Panc1 (cell line): ENCODE data around the gene AGAP1. TPM values are rescaled to one million over a fixed set of nuclear protein-coding genes. Genes with fewer than 3 reads are reported as not detected.

Source experiments
- ATAC-seq: fragments of 200-7000 bp; cut with Tn5 transposase; 2 replicates; pipeline ENCODE4 v1.9.1; 2020; ENCODE audit warnings: mild to moderate bottlenecking, moderate library complexity
- BruUV-seq: library from RNA; stranded (reverse); fragments of 400-500 nt; replicated peaks from 2 replicates; lab custom pipeline; 2021; lab: Mats Ljungman, UMichigan
- CTCF ChIA-PET: fragments of 300-600 bp; sonication (Branson Sonifier 250); formaldehyde crosslinking; loops from one replicate; lab custom pipeline; 2022; ENCODE audit warnings: antibody characterized with exemption; lab: Charles Lee
- POLR2A ChIA-PET: fragments of 300-600 bp; sonication (Branson Sonifier 250); formaldehyde crosslinking; loops from one replicate; lab custom pipeline; 2022; ENCODE audit warnings: antibody characterized with exemption; lab: Charles Lee
- DNase-seq: peaks from one replicate; pipeline ENCODE4 v3.0.0-alpha.2; 2010; ENCODE audit warnings: low read depth, low spot score
- H3K27ac ChIP-seq: 2 replicates; pipeline ENCODE4 v1.5.1; 2011; ENCODE audit warnings: mild to moderate bottlenecking, low read length, inconsistent platforms
- H3K27me3 ChIP-seq: fragments of 200-500 bp; sonication (Bioruptor generic); 2 replicates; pipeline ENCODE4 v1.6.0; 2014; ENCODE audit warnings: low read length, inconsistent platforms; ENCODE audit not compliant: control insufficient read depth, insufficient read depth
- H3K36me3 ChIP-seq: fragments of 200-500 bp; sonication (Bioruptor generic); 2 replicates; pipeline ENCODE4 v1.5.1; 2014; ENCODE audit warnings: inconsistent platforms, mild to moderate bottlenecking, low read length, moderate library complexity; ENCODE audit not compliant: control insufficient read depth, insufficient read depth
- H3K4me1 ChIP-seq: 2 replicates; pipeline ENCODE4 v1.5.1; 2011; ENCODE audit warnings: inconsistent platforms, mild to moderate bottlenecking, low read length, moderate library complexity; ENCODE audit not compliant: control insufficient read depth, insufficient read depth
- H3K4me3 ChIP-seq, 2 experiments: 2 replicates each; pipeline ENCODE4 v1.5.1; 2011 to 2012; ENCODE audit warnings: low read depth in 2 of 2, low read length in 2 of 2, mild to moderate bottlenecking in 2 of 2, inconsistent platforms in 1 of 2, moderate library complexity in 1 of 2
- H3K9me3 ChIP-seq: fragments of 200-500 bp; sonication (Bioruptor generic); 2 replicates; pipeline ENCODE4 v1.5.1; 2014; ENCODE audit warnings: low read depth, mild to moderate bottlenecking, inconsistent platforms, low read length, moderate library complexity; ENCODE audit not compliant: control insufficient read depth, insufficient read depth
- POLR2AphosphoS5 ChIP-seq: IDR thresholded peaks from 2 replicates; pipeline ENCODE4 v1.6.1; 2012; ENCODE audit warnings: mild to moderate bottlenecking, low read depth, low read length, moderate library complexity
- SIN3A ChIP-seq: IDR thresholded peaks from 2 replicates; pipeline ENCODE4 v1.6.1; 2012; ENCODE audit warnings: low read depth, mild to moderate bottlenecking, low read length, moderate library complexity, borderline replicate concordance; ENCODE audit not compliant: insufficient read depth
- TCF7L2 ChIP-seq: IDR thresholded peaks from 2 replicates; pipeline ENCODE4 v1.6.1; 2011; ENCODE audit warnings: mild to moderate bottlenecking, low read depth, low read length, inconsistent platforms
- in situ Hi-C: cut with HindIII; loops from 2 replicates; pipeline ENCODE4 v1.10.0; 2016; ENCODE audit warnings: low sequenced_read_pairs, low pct_unique_long_range_greater_than_20kb
- intact Hi-C: fragments of 100-400 bp; cut with micrococcal nuclease; formaldehyde crosslinking; loops from one replicate; pipeline ENCODE4 v1.10.0; 2022; ENCODE audit not compliant: unreplicated experiment
- total RNA-seq: library from RNA; stranded (reverse); gene quantifications from one replicate; pipeline ENCODE4 v1.2.1, GENCODE V29; 2021; ENCODE audit not compliant: unreplicated experiment
- TF ChIP-seq, protein P1 (sequence below): fragments of 450-650 bp; IDR thresholded peaks from 2 replicates; pipeline ENCODE4 v1.5.1; 2017; ENCODE audit warnings: mild to moderate bottlenecking
- TF ChIP-seq, protein P2 (sequence below), 2 experiments: IDR thresholded peaks; 2 replicates each; pipeline ENCODE4 v1.6.1; 2011 to 2012; ENCODE audit warnings: low read depth in 2 of 2, control low read depth in 1 of 2, low read length in 1 of 2, mild to moderate bottlenecking in 1 of 2, moderate library complexity in 1 of 2; ENCODE audit not compliant: insufficient read depth in 1 of 2

The AGAP1 gene
- total RNA-seq, 1 experiment from 2014 or later, result 38.9 TPM

DNA sequence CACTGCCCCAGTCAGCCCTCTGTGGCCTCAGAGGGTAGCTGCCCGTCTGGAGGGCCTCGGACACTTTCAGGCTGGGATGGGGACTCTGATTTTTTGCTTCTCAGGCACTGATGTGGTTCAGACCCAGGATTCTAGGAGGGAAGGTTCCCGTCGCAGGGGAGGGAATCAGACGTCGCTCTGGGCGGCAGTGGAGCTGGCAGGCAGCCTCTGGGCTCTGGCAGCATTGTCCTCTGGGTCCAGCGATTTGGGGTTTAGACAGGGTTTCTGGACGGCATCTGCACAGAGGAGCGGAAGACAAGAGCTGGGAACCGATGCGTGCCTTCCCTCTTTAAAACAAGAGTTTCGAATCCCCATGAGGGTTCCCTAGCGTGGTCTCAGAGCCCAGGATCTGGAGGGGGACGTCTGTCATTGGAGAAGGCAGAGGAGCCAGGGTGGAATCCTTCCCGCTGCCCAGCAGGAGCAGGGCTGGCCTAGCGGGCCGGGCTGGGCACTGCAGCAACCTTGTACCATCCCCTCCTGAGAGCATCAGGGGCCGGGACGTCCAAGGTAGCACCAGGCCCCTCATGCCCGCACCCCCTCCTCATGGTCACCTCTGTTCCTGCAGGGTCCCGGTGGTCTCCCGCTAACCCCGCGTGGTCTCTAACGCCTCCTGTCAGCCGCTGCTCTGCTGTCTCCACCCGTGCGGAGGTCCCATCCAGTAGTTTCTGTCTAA lies 246.0 kb downstream of the AGAP1 start:
- in situ Hi-C loops, result no loop called here
- Histone ChIP-seq H3K4me3 (no peak overlapping the region), H3K4me1 (no peaks in the 10 kb centered on the region), H3K9me3 (no peaks in the 10 kb centered on the region), H3K27ac (no peak overlapping the region), H3K27me3 (no peaks in the 10 kb centered on the region), H3K36me3 (no peaks in the 10 kb centered on the region)
- ATAC-seq, result peak; percentile 56; the same call in 1 of the 2 replicates
- no peak for DNase-seq
- TF ChIP-seq TCF7L2, result no peak
- intact Hi-C loops, result loop anchor here (10.0 kb wide), 1 partner anchor 605 kb away; no protein-coding TSS in a partner anchor
- ChIA-PET CTCF (no interaction called here), POLR2A (no interaction called here)
- no TSS peak for BruUV-seq

DNA sequence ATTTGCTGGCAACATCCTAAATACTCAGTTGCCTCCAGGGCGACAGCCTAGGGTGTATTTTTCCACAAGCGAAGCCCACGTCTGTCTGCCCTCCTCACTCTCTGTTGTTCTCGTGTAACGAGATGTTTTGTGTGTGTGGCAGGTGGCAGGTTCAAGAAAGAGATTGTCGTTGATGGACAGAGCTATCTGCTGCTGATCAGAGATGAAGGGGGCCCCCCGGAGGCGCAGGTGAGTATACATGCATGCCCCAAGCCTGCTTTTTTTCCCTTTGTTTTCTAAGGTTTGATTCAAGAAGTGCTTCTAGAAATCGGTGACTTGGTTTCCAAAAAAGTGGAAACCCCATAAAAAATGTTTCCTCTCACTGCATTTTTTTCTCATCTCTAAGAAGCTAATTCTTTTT lies 247.0 kb downstream of the AGAP1 start:
- no TSS peak for BruUV-seq
- no peak for DNase-seq
- no peak for TF ChIP-seq TCF7L2
- TF ChIP-seq, protein P1, sequence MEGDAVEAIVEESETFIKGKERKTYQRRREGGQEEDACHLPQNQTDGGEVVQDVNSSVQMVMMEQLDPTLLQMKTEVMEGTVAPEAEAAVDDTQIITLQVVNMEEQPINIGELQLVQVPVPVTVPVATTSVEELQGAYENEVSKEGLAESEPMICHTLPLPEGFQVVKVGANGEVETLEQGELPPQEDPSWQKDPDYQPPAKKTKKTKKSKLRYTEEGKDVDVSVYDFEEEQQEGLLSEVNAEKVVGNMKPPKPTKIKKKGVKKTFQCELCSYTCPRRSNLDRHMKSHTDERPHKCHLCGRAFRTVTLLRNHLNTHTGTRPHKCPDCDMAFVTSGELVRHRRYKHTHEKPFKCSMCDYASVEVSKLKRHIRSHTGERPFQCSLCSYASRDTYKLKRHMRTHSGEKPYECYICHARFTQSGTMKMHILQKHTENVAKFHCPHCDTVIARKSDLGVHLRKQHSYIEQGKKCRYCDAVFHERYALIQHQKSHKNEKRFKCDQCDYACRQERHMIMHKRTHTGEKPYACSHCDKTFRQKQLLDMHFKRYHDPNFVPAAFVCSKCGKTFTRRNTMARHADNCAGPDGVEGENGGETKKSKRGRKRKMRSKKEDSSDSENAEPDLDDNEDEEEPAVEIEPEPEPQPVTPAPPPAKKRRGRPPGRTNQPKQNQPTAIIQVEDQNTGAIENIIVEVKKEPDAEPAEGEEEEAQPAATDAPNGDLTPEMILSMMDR, result peak; percentile 50; the same call in 1 of the 2 replicates
- no peaks in the 10 kb centered on the region for H3K27me3 ChIP-seq
- intact Hi-C loops, result loop anchor here (10.0 kb wide), 1 partner anchor 606 kb away; no protein-coding TSS in a partner anchor
- H3K27ac ChIP-seq, result no peak overlapping the region
- no peaks in the 10 kb centered on the region for H3K36me3 ChIP-seq
- CTCF ChIA-PET, result interaction anchor here (0.7 kb wide), 2 partner anchors 25 to 48 kb away, joined by 3 read pairs; no protein-coding TSS in a partner anchor
- no peaks in the 10 kb centered on the region for H3K4me1 ChIP-seq
- no peak overlapping the region for H3K4me3 ChIP-seq
- POLR2A ChIA-PET, result no interaction called here
- peak; percentile 64; the same call in 1 of the 2 replicates for ATAC-seq
- H3K9me3 ChIP-seq, result no peaks in the 10 kb centered on the region
- in situ Hi-C loops, result no loop called here

DNA sequence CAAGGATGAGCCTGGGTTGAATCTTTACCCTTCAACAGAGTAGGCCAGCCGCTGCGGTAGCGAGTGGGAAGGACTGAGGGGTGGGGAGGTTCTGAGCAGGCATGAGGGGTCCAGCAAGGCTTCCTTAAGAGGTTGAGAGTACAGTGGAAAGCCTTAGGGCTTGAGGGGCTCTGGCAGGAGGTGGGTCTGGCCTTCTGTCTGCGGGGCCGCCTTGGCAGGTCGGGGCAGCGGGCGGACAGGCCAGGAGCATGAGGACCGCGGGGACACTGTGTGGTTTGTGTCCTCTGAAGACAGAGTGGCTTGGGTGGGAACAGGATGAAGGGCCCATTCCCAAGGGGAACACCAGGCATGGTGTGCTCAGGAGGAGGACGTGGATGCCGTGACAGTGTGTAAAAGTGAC lies 250.3 kb downstream of the AGAP1 start:
- no peaks in the 10 kb centered on the region for H3K9me3 ChIP-seq
- H3K27me3 ChIP-seq, result no peaks in the 10 kb centered on the region
- in situ Hi-C loops (no loop called here), intact Hi-C loops (loop anchor here (10.0 kb wide), 1 partner anchor 609 kb away; no protein-coding TSS in a partner anchor)
- no peaks in the 10 kb centered on the region for H3K4me1 ChIP-seq
- TF ChIP-seq POLR2AphosphoS5 (no peak), SIN3A (no peak), TCF7L2 (no peak)
- TF ChIP-seq, protein P1, result no peak
- TF ChIP-seq, protein P2, sequence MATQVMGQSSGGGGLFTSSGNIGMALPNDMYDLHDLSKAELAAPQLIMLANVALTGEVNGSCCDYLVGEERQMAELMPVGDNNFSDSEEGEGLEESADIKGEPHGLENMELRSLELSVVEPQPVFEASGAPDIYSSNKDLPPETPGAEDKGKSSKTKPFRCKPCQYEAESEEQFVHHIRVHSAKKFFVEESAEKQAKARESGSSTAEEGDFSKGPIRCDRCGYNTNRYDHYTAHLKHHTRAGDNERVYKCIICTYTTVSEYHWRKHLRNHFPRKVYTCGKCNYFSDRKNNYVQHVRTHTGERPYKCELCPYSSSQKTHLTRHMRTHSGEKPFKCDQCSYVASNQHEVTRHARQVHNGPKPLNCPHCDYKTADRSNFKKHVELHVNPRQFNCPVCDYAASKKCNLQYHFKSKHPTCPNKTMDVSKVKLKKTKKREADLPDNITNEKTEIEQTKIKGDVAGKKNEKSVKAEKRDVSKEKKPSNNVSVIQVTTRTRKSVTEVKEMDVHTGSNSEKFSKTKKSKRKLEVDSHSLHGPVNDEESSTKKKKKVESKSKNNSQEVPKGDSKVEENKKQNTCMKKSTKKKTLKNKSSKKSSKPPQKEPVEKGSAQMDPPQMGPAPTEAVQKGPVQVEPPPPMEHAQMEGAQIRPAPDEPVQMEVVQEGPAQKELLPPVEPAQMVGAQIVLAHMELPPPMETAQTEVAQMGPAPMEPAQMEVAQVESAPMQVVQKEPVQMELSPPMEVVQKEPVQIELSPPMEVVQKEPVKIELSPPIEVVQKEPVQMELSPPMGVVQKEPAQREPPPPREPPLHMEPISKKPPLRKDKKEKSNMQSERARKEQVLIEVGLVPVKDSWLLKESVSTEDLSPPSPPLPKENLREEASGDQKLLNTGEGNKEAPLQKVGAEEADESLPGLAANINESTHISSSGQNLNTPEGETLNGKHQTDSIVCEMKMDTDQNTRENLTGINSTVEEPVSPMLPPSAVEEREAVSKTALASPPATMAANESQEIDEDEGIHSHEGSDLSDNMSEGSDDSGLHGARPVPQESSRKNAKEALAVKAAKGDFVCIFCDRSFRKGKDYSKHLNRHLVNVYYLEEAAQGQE (IDR thresholded peaks at IDR 0.05; ENCODE audit: insufficient read depth in 1 of 2, low read depth in 2 of 2, low read length in 1 of 2), result no peak
- no peak overlapping the region for H3K27ac ChIP-seq
- CTCF ChIA-PET, result interaction anchor here (0.7 kb wide), 1 partner anchor 245 kb away, joined by 3 read pairs; no protein-coding TSS in a partner anchor
- ATAC-seq, result no peak
- no peaks in the 10 kb centered on the region for H3K36me3 ChIP-seq
- POLR2A ChIA-PET, result no interaction called here
- H3K4me3 ChIP-seq, result no peak overlapping the region
- DNase-seq, result no peak
- BruUV-seq, result no TSS peak
